H1 (cell line): ENCODE data around the gene SLC1A5. TPM values are rescaled to one million over a fixed set of nuclear protein-coding genes. Genes with fewer than 3 reads are reported as not detected.
A peak's percentile ranks its signal among the peaks of the same experiment; 100 is the strongest.

Experiments
- ASH2L ChIP-seq: fragments of 200-600, 300-600 bp; sonication (generic); IDR thresholded peaks from one replicate; pipeline ENCODE4 v1.7.1; 2017; ENCODE audit warnings: low read length
- polyA plus RNA-seq, 7 experiments: library from polyadenylated mRNA; depleted of rRNA in 3 of 7; stranded (reverse) in 5 of 7; unstranded in 2 of 7; fragments of >200 nt in 5 of 7; fragments of 200-250 nt in 2 of 7; gene quantifications; 1 replicate in 5 of 7; 2 replicates in 1 of 7; 4 replicates in 1 of 7; pipeline versions ENCODE4 v1.2.1 to v1.2.3, GENCODE V29; 2011 to 2013; ENCODE audit warnings: missing spikeins in 2 of 7, mixed read lengths in 2 of 7
- total RNA-seq: library from RNA; stranded (reverse); fragmentation: NEBNext Ultra II Directional; extraction: Animal tissue kit (Norgen Biotek cat#: 25700); gene quantifications from 2 replicates; pipeline ENCODE4 v1.2.1, GENCODE V29; 2021
- TF ChIP-seq, protein P1 (sequence below), 3 experiments: IDR thresholded peaks; 1 replicate in 2 of 3; 2 replicates in 1 of 3; pipeline versions ENCODE4 v1.5.1 to v1.6.1; 2011; ENCODE audit warnings: low read length in 3 of 3, mild to moderate bottlenecking in 3 of 3, inconsistent platforms in 2 of 3, low read depth in 1 of 3, moderate library complexity in 1 of 3; ENCODE audit not compliant: insufficient read depth in 1 of 3; ENCODE audit errors: control extremely low read depth in 1 of 3
- TF ChIP-seq, protein P2 (sequence below): IDR thresholded peaks from 2 replicates; pipeline ENCODE4 v1.6.1; 2012; ENCODE audit warnings: inconsistent platforms

Gene SLC1A5
- total and polyA plus RNA-seq, 2 of the 8 experiments (the other 6 are each of a cell fraction or from before 2014, with no cell fraction given): 291 to 351 TPM

DNA sequence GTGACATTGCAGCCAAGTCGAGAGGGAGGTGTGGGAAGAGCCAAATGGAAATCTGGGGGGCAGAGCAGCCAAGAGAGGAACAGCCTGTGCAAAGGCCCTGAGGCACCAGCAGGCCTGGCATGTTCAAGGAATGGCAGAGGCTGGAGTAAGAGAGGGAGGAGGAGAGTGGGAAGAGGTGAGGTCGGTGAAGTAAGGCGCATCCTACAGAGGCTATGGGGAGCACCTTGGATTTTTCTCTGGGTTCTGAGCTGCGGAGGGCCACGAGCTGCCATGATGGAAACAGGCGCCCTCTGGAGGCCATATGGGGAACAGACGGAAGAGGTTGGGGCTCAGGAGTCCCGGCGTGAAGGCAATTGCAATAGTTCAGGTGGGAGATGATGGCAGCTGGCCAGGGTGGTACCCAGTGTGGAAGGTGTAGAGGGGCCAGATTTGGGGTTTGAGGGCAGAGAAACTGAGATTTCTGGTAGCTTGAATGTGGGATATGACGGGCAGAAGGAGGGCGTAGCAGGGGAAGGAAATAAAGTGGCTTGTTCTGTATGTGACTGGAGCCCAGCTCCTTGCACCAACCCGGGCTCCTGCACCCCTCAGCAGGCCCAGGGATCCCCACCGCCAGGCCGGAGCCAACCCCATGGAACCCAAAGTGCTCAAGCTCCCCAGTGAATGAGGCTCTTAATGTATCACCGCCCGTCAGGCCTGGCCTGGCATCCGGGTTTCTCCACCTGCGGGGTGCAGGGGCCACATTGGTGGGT, 21.7 kb downstream of the SLC1A5 start (continued):
- TF ChIP-seq, protein P1, sequence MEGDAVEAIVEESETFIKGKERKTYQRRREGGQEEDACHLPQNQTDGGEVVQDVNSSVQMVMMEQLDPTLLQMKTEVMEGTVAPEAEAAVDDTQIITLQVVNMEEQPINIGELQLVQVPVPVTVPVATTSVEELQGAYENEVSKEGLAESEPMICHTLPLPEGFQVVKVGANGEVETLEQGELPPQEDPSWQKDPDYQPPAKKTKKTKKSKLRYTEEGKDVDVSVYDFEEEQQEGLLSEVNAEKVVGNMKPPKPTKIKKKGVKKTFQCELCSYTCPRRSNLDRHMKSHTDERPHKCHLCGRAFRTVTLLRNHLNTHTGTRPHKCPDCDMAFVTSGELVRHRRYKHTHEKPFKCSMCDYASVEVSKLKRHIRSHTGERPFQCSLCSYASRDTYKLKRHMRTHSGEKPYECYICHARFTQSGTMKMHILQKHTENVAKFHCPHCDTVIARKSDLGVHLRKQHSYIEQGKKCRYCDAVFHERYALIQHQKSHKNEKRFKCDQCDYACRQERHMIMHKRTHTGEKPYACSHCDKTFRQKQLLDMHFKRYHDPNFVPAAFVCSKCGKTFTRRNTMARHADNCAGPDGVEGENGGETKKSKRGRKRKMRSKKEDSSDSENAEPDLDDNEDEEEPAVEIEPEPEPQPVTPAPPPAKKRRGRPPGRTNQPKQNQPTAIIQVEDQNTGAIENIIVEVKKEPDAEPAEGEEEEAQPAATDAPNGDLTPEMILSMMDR (IDR thresholded peaks at IDR 0.05; ENCODE audit: control extremely low read depth in 1 of 3, insufficient read depth in 1 of 3, low read depth in 1 of 3, low read length in 3 of 3): peak; percentile 83 to 95 (median 91)
- TF ChIP-seq, protein P2, sequence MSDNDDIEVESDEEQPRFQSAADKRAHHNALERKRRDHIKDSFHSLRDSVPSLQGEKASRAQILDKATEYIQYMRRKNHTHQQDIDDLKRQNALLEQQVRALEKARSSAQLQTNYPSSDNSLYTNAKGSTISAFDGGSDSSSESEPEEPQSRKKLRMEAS: peak; percentile 54
- TF ChIP-seq ASH2L: no peak
